Measurements from ENCODE around the gene CDC25C. TPM values are rescaled to one million over a fixed set of nuclear protein-coding genes. Genes with fewer than 3 reads are reported as not detected.

The CDC25C gene
- total RNA-seq, 4 donors from 2014 or later, result 0.17 TPM; not detected in 3

GRCh38 chr5:138289296-138289695, 42.3 kb downstream of the CDC25C start:
- Histone ChIP-seq H3K9me3 (no peaks in the 10 kb centered on the region), H3K27ac (replicated peaks in 1 of 4) (no peak overlapping the region), H3K36me3 (no peaks in the 10 kb centered on the region), H3K4me1 (peaks cover 0 to 6% (median 0%) of the 10 kb centered on the region in 4 donors), H3K4me3 (no peak overlapping the region), H3K27me3 (no peaks in the 10 kb centered on the region)
- intact Hi-C loops (cut with DNase I), result no loop called here
- DNase-seq (ENCODE audit: extremely low spot score), result no peak
- WGBS, result 85% methylated on average over 3 of the region's 3 CpGs
- TF ChIP-seq EP300 (IDR thresholded peaks at IDR 0.05) (no peak), POLR2AphosphoS5 (IDR thresholded peaks at IDR 0.05) (no peak), CTCF (IDR thresholded peaks at IDR 0.05) (no peak), POLR2A (IDR thresholded peaks at IDR 0.05; ENCODE audit: low read depth) (no peak)

GRCh38 chr5:138287246-138287645, 44.4 kb downstream of the CDC25C start:
- H3K9me3 ChIP-seq, result no peaks in the 10 kb centered on the region
- intact Hi-C loops (cut with DNase I), result no loop called here
- no peak overlapping the region for H3K27ac ChIP-seq (replicated peaks in 1 of 4)
- no peaks in the 10 kb centered on the region for H3K27me3 ChIP-seq
- no peak for DNase-seq (ENCODE audit: extremely low spot score)
- WGBS, result 87% methylated on average over 1 of the region's 1 CpG
- no peak overlapping the region for H3K4me3 ChIP-seq
- no peaks in the 10 kb centered on the region for H3K36me3 ChIP-seq
- TF ChIP-seq POLR2A (IDR thresholded peaks at IDR 0.05; ENCODE audit: low read depth) (no peak), EP300 (IDR thresholded peaks at IDR 0.05) (no peak), CTCF (IDR thresholded peaks at IDR 0.05) (no peak), POLR2AphosphoS5 (IDR thresholded peaks at IDR 0.05) (no peak)
- H3K4me1 ChIP-seq, result peaks cover 0 to 6% (median 1%) of the 10 kb centered on the region in 4 donors

- H3K27me3 ChIP-seq, result no peaks in the 10 kb centered on the region
- TF ChIP-seq CTCF (IDR thresholded peaks at IDR 0.05), result peak; percentile 41 to 54 (median 43)
- no peak for TF ChIP-seq POLR2AphosphoS5 (IDR thresholded peaks at IDR 0.05)
- TF ChIP-seq POLR2A (IDR thresholded peaks at IDR 0.05; ENCODE audit: low read depth), result no peak
- intact Hi-C loops (cut with DNase I), result loop anchor here (1.0 kb wide), 1 partner anchor 60 kb away; no protein-coding TSS in a partner anchor
- H3K9me3 ChIP-seq, result no peaks in the 10 kb centered on the region
- H3K27ac ChIP-seq (replicated peaks in 1 of 4), result no peak overlapping the region
- DNase-seq (ENCODE audit: extremely low spot score), result no peak
- H3K4me3 ChIP-seq, result no peak overlapping the region
- H3K4me1 ChIP-seq, result peaks cover 0 to 2% (median 0%) of the 10 kb centered on the region in 4 donors
- 56% methylated on average over 7 of the region's 7 CpGs for WGBS
- H3K36me3 ChIP-seq, result no peaks in the 10 kb centered on the region
Observed at GRCh38 chr5:138282920-138283742, 48.5 kb downstream of the CDC25C start.

- TF ChIP-seq CTCF (IDR thresholded peaks at IDR 0.05), result no peak
- no peak for TF ChIP-seq POLR2AphosphoS5 (IDR thresholded peaks at IDR 0.05)
- no peak for TF ChIP-seq POLR2A (IDR thresholded peaks at IDR 0.05; ENCODE audit: low read depth)
- no peak for TF ChIP-seq EP300 (IDR thresholded peaks at IDR 0.05)
- Histone ChIP-seq H3K9me3 (no peaks in the 10 kb centered on the region), H3K4me3 (no peak overlapping the region), H3K27me3 (no peaks in the 10 kb centered on the region), H3K27ac (replicated peaks in 1 of 4) (no peak overlapping the region), H3K36me3 (no peaks in the 10 kb centered on the region), H3K4me1 (peaks cover 0 to 3% (median 1%) of the 10 kb centered on the region in 4 donors)
- no peak for DNase-seq (ENCODE audit: extremely low spot score)
- intact Hi-C loops (cut with DNase I), result no loop called here
Observed at GRCh38 chr5:138280915-138281314, 50.7 kb downstream of the CDC25C start.
